ENCODE measurements around the gene TMEM176B. TPM values are rescaled to one million over a fixed set of nuclear protein-coding genes. Genes with fewer than 3 reads are reported as not detected.
A peak's percentile ranks its signal among the peaks of the same experiment; 100 is the strongest.

Gene TMEM176B
- polyA plus RNA-seq, 3 donors: 30.6 to 1,279 (median 415) TPM

DNA sequence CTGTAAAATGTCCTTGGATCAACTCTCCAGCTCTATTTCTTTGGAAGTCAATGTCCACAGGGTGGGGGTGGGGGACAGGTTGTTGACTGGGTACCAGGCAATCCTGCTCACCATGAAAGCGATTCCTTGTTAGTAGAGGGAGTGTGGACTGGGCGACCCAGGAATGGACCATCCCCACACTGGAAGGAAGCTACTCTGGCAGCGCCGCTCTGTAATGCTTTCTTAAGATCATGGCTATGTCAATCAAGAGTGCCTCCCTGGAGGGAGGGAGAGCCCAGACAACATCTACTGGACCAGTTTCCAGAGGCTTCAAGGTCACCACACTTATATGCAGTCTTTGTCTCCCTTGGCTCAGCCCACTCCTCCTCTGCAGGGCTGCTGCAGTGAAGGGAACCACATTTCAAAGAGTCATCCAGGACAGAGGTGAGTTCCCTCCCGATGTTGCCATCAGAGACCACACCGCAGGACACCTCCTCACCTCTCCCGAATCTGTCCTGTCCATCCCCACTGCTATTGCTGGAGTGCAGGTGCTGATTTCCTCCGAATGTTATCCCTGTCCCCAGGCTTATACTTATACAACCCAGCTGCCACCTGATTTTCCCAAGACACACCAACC, 56.0 kb downstream of the TMEM176B start:
- Mint-ChIP-seq H3K27ac (peak overlapping the region in 1 of 7 donors; percentile 37), H3K4me3 (no peak overlapping the region), H3K27me3 (ENCODE audit: low read depth in 3 of 3) (peaks cover 0 to 3% (median under 1%) of the 10 kb centered on the region in 3 donors), H3K4me1 (peaks cover 50% of the 10 kb centered on the region), H3K36me3 (peaks cover 56 to 58% of the 10 kb centered on the region in 2 donors), H3K9me3 (peaks cover 1 to 8% (median 3%) of the 10 kb centered on the region in 7 donors)
- Histone ChIP-seq H3K4me2 (replicated peaks; ENCODE audit: extremely low read depth, low read length, poor library complexity, severe bottlenecking) (no peak overlapping the region), H3K27ac (ENCODE audit: low read depth in 1 of 2, low read length in 2 of 2) (no peak overlapping the region), H4K20me1 (ENCODE audit: insufficient read depth, low read length) (peaks cover 57% of the 10 kb centered on the region), H3K4me3 (replicated peaks in 1 of 3; ENCODE audit: low read depth in 2 of 3, low read length in 3 of 3) (no peak overlapping the region), H3K9ac (ENCODE audit: insufficient read depth, low read length, poor library complexity, severe bottlenecking) (no peak overlapping the region), H3K4me1 (ENCODE audit: control insufficient read depth in 1 of 2, insufficient read depth in 2 of 2, low read length in 2 of 2) (peaks cover 15 to 17% of the 10 kb centered on the region in 2 donors), H2AFZ (ENCODE audit: insufficient read depth, low read depth, low read length, poor library complexity, severe bottlenecking) (no peak overlapping the region), H3K79me2 (ENCODE audit: insufficient read depth, low read length) (peaks cover 12% of the 10 kb centered on the region), H3K9me3 (replicated peaks in 1 of 2; ENCODE audit: control insufficient read depth in 1 of 2, insufficient read depth in 1 of 2, low read length in 2 of 2) (no peaks in the 10 kb centered on the region), H3K36me3 (replicated peaks in 1 of 2; ENCODE audit: control insufficient read depth in 1 of 2, insufficient read depth in 2 of 2, low read length in 2 of 2) (peaks cover 43 to 50% of the 10 kb centered on the region in 2 donors), H3K27me3 (ENCODE audit: control insufficient read depth in 2 of 2, insufficient read depth in 2 of 2, low read length in 2 of 2) (no peaks in the 10 kb centered on the region)
- TF ChIP-seq, protein P1, sequence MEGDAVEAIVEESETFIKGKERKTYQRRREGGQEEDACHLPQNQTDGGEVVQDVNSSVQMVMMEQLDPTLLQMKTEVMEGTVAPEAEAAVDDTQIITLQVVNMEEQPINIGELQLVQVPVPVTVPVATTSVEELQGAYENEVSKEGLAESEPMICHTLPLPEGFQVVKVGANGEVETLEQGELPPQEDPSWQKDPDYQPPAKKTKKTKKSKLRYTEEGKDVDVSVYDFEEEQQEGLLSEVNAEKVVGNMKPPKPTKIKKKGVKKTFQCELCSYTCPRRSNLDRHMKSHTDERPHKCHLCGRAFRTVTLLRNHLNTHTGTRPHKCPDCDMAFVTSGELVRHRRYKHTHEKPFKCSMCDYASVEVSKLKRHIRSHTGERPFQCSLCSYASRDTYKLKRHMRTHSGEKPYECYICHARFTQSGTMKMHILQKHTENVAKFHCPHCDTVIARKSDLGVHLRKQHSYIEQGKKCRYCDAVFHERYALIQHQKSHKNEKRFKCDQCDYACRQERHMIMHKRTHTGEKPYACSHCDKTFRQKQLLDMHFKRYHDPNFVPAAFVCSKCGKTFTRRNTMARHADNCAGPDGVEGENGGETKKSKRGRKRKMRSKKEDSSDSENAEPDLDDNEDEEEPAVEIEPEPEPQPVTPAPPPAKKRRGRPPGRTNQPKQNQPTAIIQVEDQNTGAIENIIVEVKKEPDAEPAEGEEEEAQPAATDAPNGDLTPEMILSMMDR (IDR thresholded peaks at IDR 0.05): no peak
- DNase-seq: no peak
- 98% methylated on average over 6 of the region's 8 CpGs for WGBS (ENCODE audit: insufficient coverage)
- intact Hi-C loops (cut with micrococcal nuclease): no loop called here

DNA sequence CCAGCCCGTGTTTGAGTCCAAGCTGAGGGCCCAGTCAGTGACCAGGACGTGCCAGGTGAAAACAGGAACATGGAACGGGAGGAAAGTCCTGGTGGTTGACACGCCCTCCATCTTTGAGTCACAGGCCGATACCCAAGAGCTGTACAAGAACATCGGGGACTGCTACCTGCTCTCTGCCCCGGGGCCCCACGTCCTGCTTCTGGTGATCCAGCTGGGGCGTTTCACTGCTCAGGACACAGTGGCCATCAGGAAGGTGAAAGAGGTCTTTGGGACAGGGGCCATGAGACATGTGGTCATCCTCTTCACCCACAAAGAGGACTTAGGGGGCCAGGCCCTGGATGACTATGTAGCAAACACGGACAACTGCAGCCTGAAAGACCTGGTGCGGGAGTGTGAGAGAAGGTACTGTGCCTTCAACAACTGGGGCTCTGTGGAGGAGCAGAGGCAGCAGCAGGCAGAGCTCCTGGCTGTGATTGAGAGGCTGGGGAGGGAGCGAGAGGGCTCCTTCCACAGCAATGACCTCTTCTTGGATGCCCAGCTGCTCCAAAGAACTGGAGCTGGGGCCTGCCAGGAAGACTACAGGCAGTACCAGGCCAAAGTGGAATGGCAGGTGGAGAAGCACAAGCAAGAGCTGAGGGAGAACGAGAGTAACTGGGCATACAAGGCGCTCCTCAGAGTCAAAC, 57.7 kb downstream of the TMEM176B start:
- Histone ChIP-seq H4K20me1 (ENCODE audit: insufficient read depth, low read length) (peaks cover 73% of the 10 kb centered on the region), H3K9me3 (replicated peaks in 1 of 2; ENCODE audit: control insufficient read depth in 1 of 2, insufficient read depth in 1 of 2, low read length in 2 of 2) (no peaks in the 10 kb centered on the region), H3K27me3 (ENCODE audit: control insufficient read depth in 2 of 2, insufficient read depth in 2 of 2, low read length in 2 of 2) (no peaks in the 10 kb centered on the region), H3K79me2 (ENCODE audit: insufficient read depth, low read length) (peaks cover 30% of the 10 kb centered on the region), H2AFZ (ENCODE audit: insufficient read depth, low read depth, low read length, poor library complexity, severe bottlenecking) (no peak overlapping the region), H3K4me3 (replicated peaks in 1 of 3; ENCODE audit: low read depth in 2 of 3, low read length in 3 of 3) (no peak overlapping the region), H3K36me3 (replicated peaks in 1 of 2; ENCODE audit: control insufficient read depth in 1 of 2, insufficient read depth in 2 of 2, low read length in 2 of 2) (peaks cover 43 to 50% of the 10 kb centered on the region in 2 donors), H3K9ac (ENCODE audit: insufficient read depth, low read length, poor library complexity, severe bottlenecking) (no peak overlapping the region), H3K27ac (ENCODE audit: low read depth in 1 of 2, low read length in 2 of 2) (no peak overlapping the region), H3K4me1 (ENCODE audit: control insufficient read depth in 1 of 2, insufficient read depth in 2 of 2, low read length in 2 of 2) (peaks cover 26 to 34% of the 10 kb centered on the region in 2 donors), H3K4me2 (replicated peaks; ENCODE audit: extremely low read depth, low read length, poor library complexity, severe bottlenecking) (no peak overlapping the region)
- Mint-ChIP-seq H3K4me3 (peak overlapping the region in 1 of 2 donors; percentile 37), H3K27ac (no peak overlapping the region), H3K27me3 (ENCODE audit: low read depth in 3 of 3) (peaks cover 0 to 3% (median 0%) of the 10 kb centered on the region in 3 donors), H3K36me3 (peaks cover 58 to 60% of the 10 kb centered on the region in 2 donors), H3K4me1 (peaks cover 67% of the 10 kb centered on the region), H3K9me3 (peaks cover 1 to 8% (median 3%) of the 10 kb centered on the region in 7 donors)
- TF ChIP-seq, protein P1 (IDR thresholded peaks at IDR 0.05): no peak
- 88% methylated on average over 10 of the region's 14 CpGs for WGBS (ENCODE audit: insufficient coverage)
- DNase-seq: peak in 1 of 3 donors; percentile 20
- intact Hi-C loops (cut with micrococcal nuclease): no loop called here

Other genes starting within 250 kb of the TMEM176B start
- 100 to 1,000 TPM in 2 of 3 donors, 10 to 100 TPM in 1; 37.3 to 269 (median 167) TPM for gene GIMAP4, start 233.0 kb downstream of the TMEM176B start, polyA plus RNA-seq
- 10 to 100 TPM; 16.2 to 70.2 (median 57.0) TPM for gene GIMAP6, start 168.0 kb downstream of the TMEM176B start, polyA plus RNA-seq
- gene GIMAP2, start 114.7 kb downstream of the TMEM176B start, polyA plus RNA-seq: 10 to 100 TPM; 45.6 to 63.8 (median 47.0) TPM
- 10 to 100 TPM; 10.9 to 19.6 (median 11.4) TPM for gene GIMAP1, start 83.8 kb downstream of the TMEM176B start, polyA plus RNA-seq
- gene GIMAP5, start 62.9 kb downstream of the TMEM176B start, polyA plus RNA-seq: 10 to 100 TPM; 13.4 to 17.1 (median 14.4) TPM
- gene TMEM176A, start 405 bp upstream of the TMEM176B start, polyA plus RNA-seq: 100 to 1,000 TPM in 2 of 3 donors, 10 to 100 TPM in 1; 14.1 to 285 (median 129) TPM
- gene AOC1, start 52.2 kb upstream of the TMEM176B start, polyA plus RNA-seq: under 1 TPM in 2 of 3 donors, not detected in 1; 0.16 to 0.31 TPM
- not detected for gene KCNH2, start 178.0 kb upstream of the TMEM176B start, polyA plus RNA-seq
- gene NOS3, start 190.7 kb upstream of the TMEM176B start, polyA plus RNA-seq: under 1 TPM; 0.26 to 0.72 (median 0.39) TPM
- under 1 TPM in 2 of 3 donors, not detected in 1; 0.21 to 0.30 TPM for gene ATG9B, start 224.1 kb upstream of the TMEM176B start, polyA plus RNA-seq
- 10 to 100 TPM in 1 of 3 donors, 1 to 10 TPM in 2; 9.3 to 19.9 (median 9.5) TPM for gene ABCB8, start 228.1 kb upstream of the TMEM176B start, polyA plus RNA-seq
- gene ASIC3, start 248.2 kb upstream of the TMEM176B start, polyA plus RNA-seq: 1 to 10 TPM in 1 of 3 donors, not detected in 2; 2.0 TPM

All from CD14-positive monocyte (primary cell).